Ovary (tissue), 9 donors: ENCODE measurements around the gene CSF3R. TPM values are rescaled to one million over a fixed set of nuclear protein-coding genes. Genes with fewer than 3 reads are reported as not detected.
"Not testable (repeated sequence)": the region's sequence is repeated elsewhere in the genome, so short reads cannot be mapped to it uniquely, and the experiment has no call there.

ENCODE experiments used
- DNase-seq, 5 donors: peaks; one replicate each; pipeline ENCODE4 v3.0.0-alpha.2; 2019 to 2020
- H3K27ac ChIP-seq, 2 donors: fragments of 200-600 bp; one replicate each; pipeline versions ENCODE4 v1.5.1 to v1.8.0; 2019 to 2022
- H3K27me3 ChIP-seq: fragments of 200-600 bp; one replicate; pipeline ENCODE4 v1.8.0; 2022
- H3K36me3 ChIP-seq: fragments of 200-600 bp; sonication (generic); one replicate; pipeline ENCODE4 v1.5.1; 2019
- H3K4me1 ChIP-seq: one replicate; pipeline ENCODE4 v1.8.1; 2013; ENCODE audit warnings: mild to moderate bottlenecking, moderate library complexity; ENCODE audit not compliant: insufficient read depth
- H3K4me3 ChIP-seq: fragments of 200-600 bp; sonication (generic); one replicate; pipeline ENCODE4 v1.5.1; 2017
- H3K9me3 ChIP-seq, 2 donors: fragments of 200-600 bp in 1 of 2; sonication (generic) in 1 of 2; one replicate each; pipeline versions ENCODE4 v1.5.1 to v1.8.1; 2013 to 2019; ENCODE audit warnings: mild to moderate bottlenecking in 1 of 2, moderate library complexity in 1 of 2
- CTCF ChIP-seq, 3 donors: fragments of 450-650 bp in 2 of 3; fragments of 200-600 bp in 1 of 3; IDR thresholded peaks; one replicate each; pipeline versions ENCODE4 v1.5.1 to v1.8.0; 2016 to 2022; ENCODE audit warnings: antibody characterized with exemption in 3 of 3, mild to moderate bottlenecking in 1 of 3
- EP300 ChIP-seq: sonication (generic); formaldehyde crosslinking; IDR thresholded peaks from one replicate; pipeline ENCODE4 v1.6.1; 2017; ENCODE audit warnings: antibody characterized with exemption
- POLR2A ChIP-seq: fragments of 450-650 bp; IDR thresholded peaks from one replicate; pipeline ENCODE4 v1.6.1; 2017; ENCODE audit warnings: antibody characterized with exemption, mild to moderate bottlenecking, moderate library complexity
- WGBS, 3 donors: extraction: QIAGEN DNeasy Blood & Tissue Kit in 1 of 3; methylation state at CpG; one replicate each; pipeline versions ENCODE4 v1.1.5 to v1.1.7; 2013 to 2017; 5-methylcytosine and 5-hydroxymethylcytosine counted together
- intact Hi-C, 4 donors: fragments of 100-400 bp; cut with DNase I; formaldehyde crosslinking; loops; one replicate each; pipeline versions ENCODE4 v1.11.0 to v1.15.1; 2022 to 2023
- polyA plus RNA-seq, 2 donors: library from polyadenylated mRNA; stranded (reverse); fragments of 200-250 nt in 1 of 2; fragments of 350-450 nt in 1 of 2; fragmentation: Illumina TruSeq in 1 of 2; extraction: RNeasy Lipid Tissue Mini Kit (QIAGEN cat#74804) in 1 of 2; gene quantifications; one replicate each; pipeline ENCODE4 v1.2.3, GENCODE V29; 2013 to 2014
- total RNA-seq, 7 donors: library from RNA; depleted of rRNA in 2 of 7; stranded (reverse); fragments of >200 nt in 2 of 7; fragmentation: NEBNext Ultra II Directional in 3 of 7; extraction: Animal tissue kit (Norgen Biotek cat#: 25700) in 3 of 7; gene quantifications; one replicate each; pipeline versions ENCODE4 v1.1.0 to v1.2.4, GENCODE V29; 2016 to 2023
- donor health status: DM: no; HTN: no; CAD: no; lungs with moderate emphysema.
- donor health status: DM: no; HTN: no; CAD: no.
- donor health status: Bipolar disorder and iron deficiency.
- donor health status: DM: yes; HTN: yes; CAD: no.
- donor health status: DM: no; HTN: no; CAD: no.
- donor health status: DM: yes; HTN: yes; CAD: no.

CSF3R gene
- total and polyA plus RNA-seq, 9 donors = 1.9 to 5.7 (median 4.7) TPM

DNA sequence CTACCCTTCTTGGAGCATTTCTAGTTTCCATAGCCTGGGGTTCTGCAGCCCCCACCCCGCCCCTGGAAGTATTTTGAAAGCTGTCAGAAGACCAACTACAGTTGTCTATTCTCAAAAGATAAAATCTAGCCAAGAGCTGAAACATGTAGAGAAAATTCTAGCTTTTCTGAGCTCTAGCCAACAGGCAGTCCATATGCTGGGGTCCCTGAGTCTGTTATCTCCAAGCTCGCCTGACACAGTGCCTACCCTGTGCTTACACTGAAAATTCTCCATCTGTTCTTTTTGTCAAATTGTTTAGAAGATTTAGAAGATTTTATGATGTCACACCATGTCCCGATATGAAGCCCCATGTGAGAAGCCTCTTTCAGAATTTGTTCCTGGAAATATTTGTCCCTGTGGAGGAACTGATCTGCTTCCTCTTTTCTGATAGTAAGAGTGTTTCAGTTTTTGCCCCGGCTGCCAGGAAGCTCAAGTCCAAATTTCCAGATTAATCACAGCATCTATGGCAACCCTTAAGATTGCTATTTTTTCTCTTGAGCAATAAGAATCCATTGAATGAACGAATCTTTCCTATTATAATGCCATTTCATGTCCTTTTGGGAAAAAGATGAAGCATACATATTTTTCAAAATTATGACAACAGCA lies 23.7 kb upstream of the CSF3R start:
- TF ChIP-seq POLR2A (no peak), CTCF (IDR thresholded peaks at IDR 0.05) (no peak), EP300 (no peak)
- DNase-seq = no peak
- no peaks in the 10 kb centered on the region for H3K36me3 ChIP-seq
- intact Hi-C loops = no loop called here
- no peaks in the 10 kb centered on the region for H3K4me1 ChIP-seq
- H3K27me3 ChIP-seq = no peaks in the 10 kb centered on the region
- WGBS, 3 donors = 60 to 67% (median 63%) methylated on average over 5 of the region's 5 CpGs
- H3K27ac ChIP-seq = no peak overlapping the region
- no peak overlapping the region for H3K4me3 ChIP-seq
- H3K9me3 ChIP-seq = no peaks in the 10 kb centered on the region

- intact Hi-C loops = no loop called here
- Histone ChIP-seq H3K36me3 (no peaks in the 10 kb centered on the region), H3K4me3 (no peak overlapping the region), H3K9me3 (no peaks in the 10 kb centered on the region), H3K27me3 (no peaks in the 10 kb centered on the region), H3K27ac (no peak overlapping the region), H3K4me1 (no peaks in the 10 kb centered on the region)
- WGBS, 3 donors = 60 to 64% (median 61%) methylated on average over 1 of the region's 1 CpG
- no peak for DNase-seq
- TF ChIP-seq CTCF (IDR thresholded peaks at IDR 0.05) = no peak
- TF ChIP-seq POLR2A = no peak
- TF ChIP-seq EP300 = no peak
Measured at GRCh38 chr1:36503733-36504132, 21.0 kb upstream of the CSF3R start.

DNA sequence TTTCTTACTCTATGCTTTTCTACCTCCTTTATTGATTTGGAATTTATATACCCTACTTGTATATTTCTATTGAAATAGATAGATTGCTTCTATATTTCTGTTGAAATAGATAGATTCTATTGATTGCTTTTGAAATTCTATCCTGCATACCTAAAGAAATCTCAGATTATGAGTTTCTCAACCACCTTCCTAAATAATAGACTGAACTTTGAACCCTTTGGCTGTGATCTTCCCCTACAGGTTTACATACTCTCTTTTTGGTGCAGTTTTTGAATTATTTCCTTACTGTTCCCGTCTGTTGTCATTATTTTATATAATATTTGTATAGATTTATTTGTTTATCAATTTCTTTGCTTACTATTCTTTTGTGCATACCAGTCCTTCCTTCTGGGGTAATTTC lies 20.4 kb upstream of the CSF3R start:
- TF ChIP-seq EP300 = no peak
- TF ChIP-seq POLR2A = no peak
- no peak for TF ChIP-seq CTCF (IDR thresholded peaks at IDR 0.05)
- Histone ChIP-seq H3K27me3 (no peaks in the 10 kb centered on the region), H3K9me3 (no peaks in the 10 kb centered on the region), H3K4me3 (no peak overlapping the region), H3K36me3 (no peaks in the 10 kb centered on the region), H3K27ac (no peak overlapping the region), H3K4me1 (no peaks in the 10 kb centered on the region)
- DNase-seq = no peak
- intact Hi-C loops = no loop called here
- 76 to 78% (median 78%) methylated on average over 1 of the region's 1 CpG for WGBS, 3 donors

- 39 to 47% (median 41%) methylated on average over 2 of the region's 2 CpGs for WGBS, 3 donors
- TF ChIP-seq CTCF (IDR thresholded peaks at IDR 0.05) = no peak
- TF ChIP-seq EP300 = no peak
- no peak for TF ChIP-seq POLR2A
- Histone ChIP-seq H3K4me1 (no peaks in the 10 kb centered on the region), H3K36me3 (no peaks in the 10 kb centered on the region), H3K9me3 (no peaks in the 10 kb centered on the region), H3K4me3 (no peak overlapping the region), H3K27ac (no peak overlapping the region), H3K27me3 (no peaks in the 10 kb centered on the region)
- no peak for DNase-seq
- intact Hi-C loops = no loop called here
Measured at GRCh38 chr1:36502616-36503015, 19.9 kb upstream of the CSF3R start.

DNA sequence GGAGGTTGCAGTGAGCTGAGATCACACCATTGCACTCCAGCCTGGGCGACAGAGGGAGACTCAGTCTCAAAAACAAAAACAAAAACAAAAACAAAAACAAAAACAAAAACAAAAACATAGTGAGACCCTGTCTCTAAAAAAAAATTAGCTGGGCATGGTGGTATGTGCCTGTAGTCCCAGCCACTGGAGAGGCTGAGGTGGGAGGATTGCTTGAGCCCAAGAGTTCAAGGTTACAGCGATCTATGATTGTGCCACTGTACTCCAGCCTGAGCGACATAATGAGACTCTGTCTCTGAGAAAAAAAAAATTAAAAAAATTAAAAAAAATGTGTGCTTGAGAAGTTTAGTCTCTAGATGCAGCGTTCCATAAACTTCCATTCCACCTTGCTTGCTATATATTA lies 19.2 kb upstream of the CSF3R start:
- H3K4me1 ChIP-seq, H3K27ac ChIP-seq, DNase-seq, intact Hi-C loops, H3K27me3 ChIP-seq, H3K36me3 ChIP-seq, H3K9me3 ChIP-seq, H3K4me3 ChIP-seq: not testable (repeated sequence)
- WGBS, 3 donors = 48 to 60% (median 50%) methylated on average over 4 of the region's 4 CpGs
